ENCODE data around the gene FYB2.

DNA sequence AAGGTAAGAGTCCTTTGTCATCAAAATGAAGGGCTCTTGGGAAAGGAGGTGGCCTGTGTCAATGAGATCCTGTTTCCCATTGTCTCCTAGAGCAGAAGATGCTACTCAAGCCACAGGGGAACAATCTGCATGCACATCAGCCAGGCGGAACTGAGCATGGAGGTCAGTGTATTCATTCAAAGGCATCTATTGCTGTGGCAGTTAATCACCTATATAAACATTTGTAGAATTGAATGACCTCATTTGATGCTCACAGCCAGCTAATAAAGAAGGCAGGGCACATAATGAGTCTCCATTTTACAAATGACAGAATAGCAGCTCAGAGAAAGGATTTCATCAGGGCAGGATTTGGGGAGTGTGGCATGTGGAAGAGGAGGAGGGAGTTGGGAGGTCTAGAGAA, 5.7 kb upstream of the FYB2 start:
- TF ChIP-seq, protein P1, sequence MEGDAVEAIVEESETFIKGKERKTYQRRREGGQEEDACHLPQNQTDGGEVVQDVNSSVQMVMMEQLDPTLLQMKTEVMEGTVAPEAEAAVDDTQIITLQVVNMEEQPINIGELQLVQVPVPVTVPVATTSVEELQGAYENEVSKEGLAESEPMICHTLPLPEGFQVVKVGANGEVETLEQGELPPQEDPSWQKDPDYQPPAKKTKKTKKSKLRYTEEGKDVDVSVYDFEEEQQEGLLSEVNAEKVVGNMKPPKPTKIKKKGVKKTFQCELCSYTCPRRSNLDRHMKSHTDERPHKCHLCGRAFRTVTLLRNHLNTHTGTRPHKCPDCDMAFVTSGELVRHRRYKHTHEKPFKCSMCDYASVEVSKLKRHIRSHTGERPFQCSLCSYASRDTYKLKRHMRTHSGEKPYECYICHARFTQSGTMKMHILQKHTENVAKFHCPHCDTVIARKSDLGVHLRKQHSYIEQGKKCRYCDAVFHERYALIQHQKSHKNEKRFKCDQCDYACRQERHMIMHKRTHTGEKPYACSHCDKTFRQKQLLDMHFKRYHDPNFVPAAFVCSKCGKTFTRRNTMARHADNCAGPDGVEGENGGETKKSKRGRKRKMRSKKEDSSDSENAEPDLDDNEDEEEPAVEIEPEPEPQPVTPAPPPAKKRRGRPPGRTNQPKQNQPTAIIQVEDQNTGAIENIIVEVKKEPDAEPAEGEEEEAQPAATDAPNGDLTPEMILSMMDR (IDR thresholded peaks at IDR 0.05): no peak
- TF ChIP-seq POLR2A (IDR thresholded peaks at IDR 0.05): no peak

Data from esophagus squamous epithelium (tissue), 4 donors.